Adrenal gland (tissue), 5 donors: ENCODE results near the gene STK38.

Source experiments
- POLR2A ChIP-seq, 2 donors: fragments of 450-650 bp; IDR thresholded peaks; one replicate each; pipeline ENCODE4 v1.6.1; 2017; ENCODE audit warnings: antibody characterized with exemption in 2 of 2, mild to moderate bottlenecking in 2 of 2, moderate library complexity in 1 of 2
- TF ChIP-seq, protein P1 (sequence below), 6 experiments: fragments of 450-650 bp in 4 of 6; fragments of 200-600 bp in 2 of 6; sonication (generic) in 1 of 6; IDR thresholded peaks; 1 replicate in 5 of 6; 2 replicates in 1 of 6; pipeline versions ENCODE4 v1.5.1 to v1.8.0; 2016 to 2021; ENCODE audit warnings: antibody characterized with exemption in 6 of 6, mild to moderate bottlenecking in 2 of 6, moderate library complexity in 1 of 6
- donor health status: DM: no; HTN: no; CAD: no.

DNA sequence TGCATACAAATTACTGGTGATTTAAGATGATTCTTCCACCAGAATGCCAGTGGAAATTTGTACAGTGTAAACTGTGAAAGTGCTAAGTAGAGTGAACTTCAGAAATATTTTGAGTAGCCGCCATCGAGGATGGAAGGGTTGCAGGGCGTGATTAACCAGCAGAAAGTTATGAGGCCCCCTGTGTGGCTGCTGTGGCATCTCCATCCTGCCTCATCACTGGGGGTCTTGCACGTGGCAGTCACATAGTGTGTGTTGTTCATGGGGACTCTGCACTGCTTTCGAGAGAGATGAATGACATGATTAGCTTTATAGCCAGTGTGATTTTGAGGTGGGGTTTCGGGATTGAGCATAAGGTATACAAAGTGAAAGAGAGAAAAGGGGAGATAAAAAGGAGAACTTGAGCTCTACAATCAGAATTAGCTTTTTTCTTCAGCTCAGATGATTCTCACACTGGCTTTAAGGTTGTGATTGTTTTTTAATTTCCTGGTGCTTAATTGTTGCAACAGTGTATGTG, 78.1 kb downstream of the STK38 start:
- TF ChIP-seq, protein P1, sequence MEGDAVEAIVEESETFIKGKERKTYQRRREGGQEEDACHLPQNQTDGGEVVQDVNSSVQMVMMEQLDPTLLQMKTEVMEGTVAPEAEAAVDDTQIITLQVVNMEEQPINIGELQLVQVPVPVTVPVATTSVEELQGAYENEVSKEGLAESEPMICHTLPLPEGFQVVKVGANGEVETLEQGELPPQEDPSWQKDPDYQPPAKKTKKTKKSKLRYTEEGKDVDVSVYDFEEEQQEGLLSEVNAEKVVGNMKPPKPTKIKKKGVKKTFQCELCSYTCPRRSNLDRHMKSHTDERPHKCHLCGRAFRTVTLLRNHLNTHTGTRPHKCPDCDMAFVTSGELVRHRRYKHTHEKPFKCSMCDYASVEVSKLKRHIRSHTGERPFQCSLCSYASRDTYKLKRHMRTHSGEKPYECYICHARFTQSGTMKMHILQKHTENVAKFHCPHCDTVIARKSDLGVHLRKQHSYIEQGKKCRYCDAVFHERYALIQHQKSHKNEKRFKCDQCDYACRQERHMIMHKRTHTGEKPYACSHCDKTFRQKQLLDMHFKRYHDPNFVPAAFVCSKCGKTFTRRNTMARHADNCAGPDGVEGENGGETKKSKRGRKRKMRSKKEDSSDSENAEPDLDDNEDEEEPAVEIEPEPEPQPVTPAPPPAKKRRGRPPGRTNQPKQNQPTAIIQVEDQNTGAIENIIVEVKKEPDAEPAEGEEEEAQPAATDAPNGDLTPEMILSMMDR (IDR thresholded peaks at IDR 0.05): no peak
- TF ChIP-seq POLR2A (IDR thresholded peaks at IDR 0.05): no peak
